HepG2 (cell line): ENCODE data around the gene CREM. TPM values are rescaled to one million over a fixed set of nuclear protein-coding genes. Genes with fewer than 3 reads are reported as not detected.

ENCODE experiments used
- ADNP ChIP-seq: sonication (generic); formaldehyde crosslinking; IDR thresholded peaks from 2 replicates; pipeline ENCODE4 v1.4.0; 2020; ENCODE audit warnings: missing genetic modification reagents
- CSRNP2 ChIP-seq: sonication (generic); formaldehyde crosslinking; conservative IDR thresholded peaks from 2 replicates; pipeline ENCODE4 v1.8.0; 2022; ENCODE audit warnings: low read depth, missing genetic modification reagents
- FOXO1 ChIP-seq: sonication (generic); formaldehyde crosslinking; IDR thresholded peaks from 2 replicates; pipeline ENCODE4 v1.4.0; 2020; ENCODE audit warnings: missing genetic modification reagents
- IRF2 ChIP-seq: IDR thresholded peaks from 2 replicates; pipeline ENCODE4 v1.6.1; 2018; ENCODE audit warnings: missing genetic modification reagents, missing compliant biosample characterization
- POGZ ChIP-seq: sonication (generic); formaldehyde crosslinking; IDR thresholded peaks from 2 replicates; pipeline ENCODE4 v1.4.0; 2020; ENCODE audit warnings: mild to moderate bottlenecking, missing genetic modification reagents
- REL ChIP-seq: sonication (generic); formaldehyde crosslinking; conservative IDR thresholded peaks from 2 replicates; pipeline ENCODE4 v1.8.0; 2022; ENCODE audit warnings: mild to moderate bottlenecking, missing genetic modification reagents, moderate library complexity
- SIX1 ChIP-seq: sonication (generic); formaldehyde crosslinking; IDR thresholded peaks from 2 replicates; pipeline ENCODE4 v1.4.0; 2020; ENCODE audit warnings: missing genetic modification reagents, borderline replicate concordance
- SKIL ChIP-seq: sonication (generic); formaldehyde crosslinking; IDR thresholded peaks from 2 replicates; pipeline ENCODE4 v1.8.0; 2022; ENCODE audit warnings: missing genetic modification reagents, mild to moderate bottlenecking, moderate library complexity, borderline replicate concordance
- TERF1 ChIP-seq: sonication (generic); formaldehyde crosslinking; IDR thresholded peaks from 2 replicates; pipeline ENCODE4 v1.8.0; 2022; ENCODE audit warnings: mild to moderate bottlenecking, missing genetic modification reagents, moderate library complexity
- TGIF2 ChIP-seq: IDR thresholded peaks from 2 replicates; pipeline ENCODE4 v1.6.1; 2016; ENCODE audit warnings: control low read depth, missing compliant biosample characterization
- ZBTB3 ChIP-seq: sonication (generic); formaldehyde crosslinking; IDR thresholded peaks from 2 replicates; pipeline ENCODE4 v1.4.0; 2020; ENCODE audit warnings: low read depth, mild to moderate bottlenecking, moderate library complexity, missing genetic modification reagents, borderline replicate concordance
- ZBTB44 ChIP-seq: sonication (generic); formaldehyde crosslinking; IDR thresholded peaks from 2 replicates; pipeline ENCODE4 v1.4.0; 2020; ENCODE audit warnings: missing genetic modification reagents
- ZBTB46 ChIP-seq: sonication (generic); formaldehyde crosslinking; IDR thresholded peaks from 2 replicates; pipeline ENCODE4 v1.4.0; 2020; ENCODE audit warnings: mild to moderate bottlenecking, missing genetic modification reagents, borderline replicate concordance
- ZFP36L1 ChIP-seq: sonication (generic); formaldehyde crosslinking; IDR thresholded peaks from 2 replicates; pipeline ENCODE4 v1.8.0; 2022; ENCODE audit warnings: mild to moderate bottlenecking, missing genetic modification reagents, moderate library complexity
- ZFP91 ChIP-seq: sonication (generic); formaldehyde crosslinking; IDR thresholded peaks from 2 replicates; pipeline ENCODE4 v1.9.0; 2022; ENCODE audit warnings: missing genetic modification reagents, mild to moderate bottlenecking, borderline replicate concordance
- ZNF691 ChIP-seq: sonication (generic); formaldehyde crosslinking; IDR thresholded peaks from 2 replicates; pipeline ENCODE4 v1.4.0; 2020; ENCODE audit warnings: missing genetic modification reagents, low read depth, mild to moderate bottlenecking, borderline replicate concordance
- polyA plus RNA-seq, 8 experiments: library from polyadenylated mRNA; depleted of rRNA in 3 of 8; stranded (reverse) in 7 of 8; unstranded in 1 of 8; fragments of >200 nt; fragmentation: Illumina TruSeq in 4 of 8; extraction: Trizol in 4 of 8; gene quantifications; 2 replicates each; pipeline versions ENCODE4 v1.2.1 to v1.2.3, GENCODE V29; 2011 to 2016; ENCODE audit warnings: low read depth in 4 of 8, missing spikeins in 1 of 8, mixed read lengths in 1 of 8; ENCODE audit not compliant: insufficient read depth in 1 of 8
- total RNA-seq, 5 experiments: library from RNA; depleted of rRNA; stranded (reverse); fragments of >200 nt; fragmentation: Illumina TruSeq; extraction: Trizol; gene quantifications; 2 replicates each; pipeline ENCODE4 v1.2.3, GENCODE V29; 2016; ENCODE audit warnings: low read depth in 1 of 5

Gene CREM
- total and polyA plus RNA-seq, 2 of the 13 experiments (the other 11 are each of a cell fraction or from before 2014, with no cell fraction given), result 21.3 to 25.4 TPM

- no peak for TF ChIP-seq TERF1 (CRISPR knock-in tag)
- peak; percentile 67; the same call in 1 of the 2 replicates for TF ChIP-seq IRF2 (CRISPR knock-in tag)
- TF ChIP-seq ZFP91 (CRISPR knock-in tag), result peak; percentile 72; the same call in 1 of the 2 replicates
- peak; percentile 97 for TF ChIP-seq POGZ (CRISPR knock-in tag)
- TF ChIP-seq REL (CRISPR knock-in tag), result peak; percentile 43; the same call in 1 of the 2 replicates
- peak; percentile 58 for TF ChIP-seq FOXO1
- TF ChIP-seq TGIF2 (CRISPR knock-in tag), result peak; percentile 11; the same call in 1 of the 2 replicates
- TF ChIP-seq ZNF691 (CRISPR knock-in tag), result peak; percentile 27; the same call in 1 of the 2 replicates
- TF ChIP-seq ZFP36L1 (CRISPR knock-in tag), result peak; percentile 64; the same call in 1 of the 2 replicates
- TF ChIP-seq ZBTB46, result no peak
- TF ChIP-seq ZBTB44, result no peak
- TF ChIP-seq ADNP (CRISPR knock-in tag), result no peak
- TF ChIP-seq CSRNP2 (CRISPR knock-in tag), result no peak
- TF ChIP-seq SIX1 (CRISPR knock-in tag), result peak; percentile 7; the same call in 1 of the 2 replicates
- TF ChIP-seq ZBTB3 (CRISPR knock-in tag), result 0 out of 2 replicates have a peak, but pooled peaks have one; percentile 22
- peak; percentile 51 for TF ChIP-seq SKIL (CRISPR knock-in tag)
These were observed at the start of gene CREM (continued) for GRCh38 chr10:35126530-35127288.
